Umbilical cord (tissue), 2 donors: ENCODE data around the gene ARHGEF7. TPM values are rescaled to one million over a fixed set of nuclear protein-coding genes. Genes with fewer than 3 reads are reported as not detected.
A peak's percentile ranks its signal among the peaks of the same experiment; 100 is the strongest.

ENCODE experiments used
- DNase-seq: peaks from one replicate; pipeline ENCODE4 v3.0.0-alpha.2; 2015; ENCODE audit warnings: low spot score
- total RNA-seq: library from RNA; depleted of rRNA; stranded (reverse); fragments of >200 nt; gene quantifications from one replicate; pipeline ENCODE4 v1.2.3, GENCODE V29; 2014; ENCODE audit warnings: low replicate concordance; ENCODE audit not compliant: insufficient read depth

Gene ARHGEF7
- total RNA-seq, 1 donor from 2014 or later, result 99.2 TPM

DNA sequence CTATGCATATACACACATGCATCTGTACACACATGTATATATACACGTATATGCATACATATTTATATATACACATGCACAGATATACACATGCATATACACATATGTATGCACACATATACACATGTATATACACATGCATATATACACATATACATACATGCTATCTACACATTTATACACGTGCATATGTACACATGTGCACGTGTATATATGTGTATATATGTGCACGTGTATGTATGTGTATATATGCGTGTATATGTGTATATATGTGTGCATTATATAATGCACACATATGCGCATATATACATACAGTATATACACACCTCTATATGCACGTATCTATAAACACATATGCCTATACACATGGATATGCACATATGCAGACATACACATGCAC is 17.8 kb downstream of the ARHGEF7 start:
- DNase-seq, result no peak

DNA sequence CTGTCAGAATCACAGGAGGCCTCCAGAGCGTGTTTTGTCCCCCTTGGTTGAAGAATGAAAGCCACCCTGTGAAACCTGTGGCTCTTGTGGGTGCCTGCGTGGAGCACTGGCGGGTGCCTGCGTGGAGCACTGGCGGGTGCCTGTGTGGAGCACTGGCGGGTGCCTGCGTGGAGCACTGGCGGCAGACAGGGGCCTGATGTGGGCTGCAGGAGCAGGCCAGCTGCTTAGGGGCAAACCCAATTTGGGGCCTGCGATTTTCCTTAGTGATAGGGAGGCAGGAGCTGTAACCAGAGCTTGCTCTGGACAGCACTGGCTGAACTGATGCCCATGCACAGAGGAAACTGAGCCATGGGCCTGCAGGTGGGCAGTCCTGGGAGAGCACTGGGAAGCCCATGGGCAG is 24.3 kb downstream of the ARHGEF7 start:
- DNase-seq, result no peak

DNA sequence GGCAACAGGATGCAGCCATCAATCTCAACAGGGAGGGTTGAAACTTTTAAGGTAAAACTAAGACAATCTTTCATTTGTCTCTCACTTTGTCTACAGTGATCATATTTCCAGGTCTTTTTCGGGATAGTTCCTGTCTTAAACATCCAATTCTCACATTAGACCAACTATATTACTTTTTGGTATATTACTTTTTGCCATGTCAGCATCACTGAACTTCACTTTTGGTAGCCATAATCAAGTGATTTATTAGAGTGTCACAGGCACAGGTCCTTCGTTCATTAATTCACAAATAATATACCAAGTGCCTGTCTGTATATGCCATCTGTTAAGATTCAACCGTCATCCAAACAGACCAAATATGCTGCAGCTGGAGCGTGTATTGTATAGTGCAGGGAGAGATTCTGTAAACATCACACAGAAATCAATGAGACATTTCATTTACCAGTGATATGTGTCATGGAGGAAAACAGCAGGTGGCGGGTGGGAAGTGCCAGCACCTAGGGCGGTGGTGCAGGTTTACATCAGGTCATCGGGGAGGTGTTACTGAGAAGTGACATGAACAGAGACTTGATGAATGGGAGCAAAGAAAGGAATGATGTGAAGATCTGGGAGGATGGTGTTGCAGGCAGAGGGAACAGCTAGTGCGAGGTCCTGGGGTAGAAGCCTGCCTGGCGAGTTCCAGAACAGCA is 24.9 kb downstream of the ARHGEF7 start:
- DNase-seq, result no peak

DNA sequence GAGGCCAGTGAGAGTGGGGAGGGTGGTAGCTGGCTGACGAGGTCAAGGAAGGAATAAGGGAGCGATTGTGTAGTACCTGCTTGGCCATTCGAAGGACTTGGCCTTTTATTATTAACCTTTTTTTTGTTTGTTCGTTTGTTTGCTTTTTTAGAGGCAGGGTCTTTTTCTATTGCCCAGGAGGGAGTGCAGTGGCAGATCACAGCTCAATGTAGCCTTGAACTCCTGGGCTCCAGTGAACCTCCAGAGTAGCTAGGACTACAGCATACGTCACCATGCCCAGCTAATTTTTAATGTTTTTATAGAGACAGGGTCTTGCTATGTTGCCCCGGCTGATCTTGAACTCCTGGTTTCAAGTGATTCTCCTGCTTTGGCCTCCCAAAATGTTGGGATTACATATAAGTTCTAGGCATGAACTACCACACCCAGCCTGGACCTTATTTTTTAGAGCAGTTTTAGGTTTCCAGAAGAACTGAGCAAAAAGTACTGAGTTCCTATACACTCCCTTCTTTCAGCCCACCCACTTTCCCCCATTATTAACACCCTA is 25.5 kb downstream of the ARHGEF7 start:
- no peak for DNase-seq

DNA sequence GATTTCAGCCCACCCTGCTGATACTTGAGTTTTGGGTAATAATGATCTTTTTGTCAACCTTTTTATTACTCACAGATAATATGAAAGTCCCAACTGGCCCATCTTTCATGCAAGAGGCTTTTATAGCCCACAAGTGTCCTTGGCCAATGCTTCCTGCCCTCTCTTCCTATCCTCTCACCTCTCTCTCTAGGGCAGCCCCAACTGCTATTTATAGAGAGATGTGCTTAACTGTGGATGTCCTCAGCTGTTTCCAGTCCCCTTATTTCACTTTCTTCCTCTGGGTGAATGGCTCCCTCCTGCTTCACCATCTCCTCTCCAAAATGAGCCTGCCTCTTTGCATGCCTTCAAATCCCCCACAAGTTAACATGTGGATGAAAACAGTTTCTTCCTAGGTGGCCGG is 27.4 kb downstream of the ARHGEF7 start:
- no peak for DNase-seq

DNA sequence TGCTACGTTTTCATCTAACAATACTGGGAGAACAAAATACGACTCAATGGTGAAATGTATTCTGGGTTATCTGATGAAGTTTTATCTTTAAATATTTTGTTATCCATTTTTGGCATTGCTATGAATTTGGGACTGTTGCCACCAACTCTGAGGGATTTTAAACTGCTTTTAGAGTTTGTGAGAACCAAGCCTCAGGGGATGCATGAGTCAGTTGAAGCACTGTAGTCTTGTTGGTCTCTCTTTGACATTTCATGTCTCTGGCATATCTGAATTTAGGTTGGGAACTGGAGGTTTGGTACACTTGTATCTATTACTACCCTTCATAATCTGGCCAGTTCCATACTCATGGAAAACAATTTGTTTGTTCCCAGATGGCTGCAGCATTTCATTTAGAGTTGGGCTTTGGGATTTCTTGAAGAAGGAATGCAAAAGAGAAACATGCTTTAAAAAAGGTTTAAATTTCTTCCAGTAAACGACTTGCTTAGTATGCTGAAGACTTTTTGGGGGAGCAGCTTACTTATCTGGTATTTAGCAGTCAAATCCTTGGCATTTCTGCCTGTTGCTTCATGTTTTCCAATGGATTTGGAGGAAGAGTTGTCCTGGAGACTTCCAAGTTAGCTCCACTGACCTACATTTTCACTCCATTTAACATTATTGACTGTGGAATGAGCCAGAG is 28.9 kb downstream of the ARHGEF7 start:
- DNase-seq, result peak; percentile 56

DNA sequence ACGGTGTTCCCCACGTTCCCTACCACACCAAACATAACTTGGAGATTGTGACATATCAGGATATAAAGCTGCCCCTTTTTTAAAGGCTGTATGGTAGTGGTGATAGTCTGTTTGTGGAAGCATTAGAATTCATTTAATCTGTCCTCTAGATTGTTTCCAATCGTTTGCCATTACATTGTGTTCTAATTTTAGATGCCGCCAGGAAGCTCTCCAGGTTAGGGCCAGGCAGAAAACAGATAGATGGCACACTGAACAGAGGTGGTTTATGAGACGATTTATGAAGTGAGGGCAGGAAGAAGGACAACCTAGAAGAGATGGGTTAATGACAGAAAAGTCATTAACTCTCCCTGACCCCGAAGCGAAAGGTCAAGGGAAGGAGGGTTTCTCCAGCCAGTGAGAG is 30.0 kb downstream of the ARHGEF7 start:
- no peak for DNase-seq

DNA sequence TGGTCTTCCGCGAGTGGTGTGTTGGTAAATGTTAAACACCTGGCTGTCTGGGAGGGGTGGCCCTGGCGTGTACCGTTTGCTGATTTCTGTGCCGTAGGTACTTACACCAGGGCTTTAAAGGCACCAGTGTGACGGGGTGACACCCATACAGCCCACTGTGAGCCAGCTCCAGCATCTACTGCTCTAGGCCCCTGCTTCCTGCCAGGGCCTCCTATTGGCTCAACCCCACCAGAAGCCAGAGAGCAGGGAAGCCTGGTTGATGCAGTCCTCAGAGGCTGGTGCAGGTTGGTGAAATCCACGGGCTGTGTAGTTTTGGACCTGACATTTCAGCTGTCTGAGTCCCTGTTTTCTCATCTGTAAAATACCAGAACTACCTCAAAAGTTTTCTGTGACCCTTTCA is 30.4 kb downstream of the ARHGEF7 start:
- no peak for DNase-seq

DNA sequence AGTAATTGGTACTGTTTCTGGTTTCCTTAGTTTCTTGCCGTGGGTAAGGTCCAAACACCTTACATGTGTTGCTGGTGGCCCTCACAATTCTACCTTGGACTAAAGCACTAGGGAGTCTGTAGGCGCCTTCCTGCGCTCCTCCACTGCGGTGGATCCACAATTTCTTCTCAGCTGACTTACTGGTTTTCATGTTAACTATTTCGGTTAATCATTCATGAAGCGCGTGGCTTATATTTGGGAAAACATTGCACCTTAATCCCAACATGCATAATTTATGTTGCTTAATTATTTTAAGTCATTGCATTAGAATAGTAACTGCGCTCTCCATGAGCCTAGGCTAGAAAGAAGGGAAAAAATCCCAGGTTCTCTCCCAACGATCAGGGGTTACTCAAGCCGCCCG is 37.7 kb downstream of the ARHGEF7 start:
- DNase-seq, result no peak

DNA sequence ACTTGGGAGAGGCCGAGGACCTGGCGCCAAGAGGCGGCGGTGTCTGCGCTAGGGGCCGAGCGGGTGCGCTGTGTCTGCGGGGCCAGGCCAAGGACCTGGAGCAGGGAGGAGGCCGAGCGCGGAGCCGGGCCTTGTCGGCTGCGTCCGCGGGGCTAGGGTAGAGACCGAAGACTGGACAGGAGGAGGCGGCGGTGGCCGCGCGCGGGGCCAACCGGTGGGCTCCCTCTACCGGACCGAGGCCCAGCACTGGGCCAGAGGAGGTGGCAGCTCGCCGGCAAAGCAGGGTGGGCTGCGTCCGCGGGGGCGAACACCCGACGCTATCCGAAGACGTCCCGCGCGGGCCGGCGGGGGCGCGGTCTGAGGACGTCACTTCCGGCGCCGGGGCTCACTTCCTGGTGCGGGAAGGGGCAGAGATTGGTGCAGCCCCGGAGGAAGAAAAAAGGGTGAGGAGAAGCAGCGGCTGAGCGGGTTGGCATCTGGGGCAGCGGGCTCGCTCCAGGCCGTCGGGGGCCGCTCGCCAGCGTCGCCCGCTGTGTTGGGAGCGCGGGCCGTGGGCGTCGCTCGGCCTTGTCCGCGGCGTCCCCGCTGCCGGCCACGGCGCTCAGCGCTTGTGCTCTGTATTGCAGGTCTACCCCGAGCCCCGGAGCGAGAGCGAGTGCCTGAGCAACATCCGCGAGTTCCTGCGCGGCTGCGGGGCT is 38.3 kb downstream of the ARHGEF7 start:
- DNase-seq, result peak; percentile 95

DNA sequence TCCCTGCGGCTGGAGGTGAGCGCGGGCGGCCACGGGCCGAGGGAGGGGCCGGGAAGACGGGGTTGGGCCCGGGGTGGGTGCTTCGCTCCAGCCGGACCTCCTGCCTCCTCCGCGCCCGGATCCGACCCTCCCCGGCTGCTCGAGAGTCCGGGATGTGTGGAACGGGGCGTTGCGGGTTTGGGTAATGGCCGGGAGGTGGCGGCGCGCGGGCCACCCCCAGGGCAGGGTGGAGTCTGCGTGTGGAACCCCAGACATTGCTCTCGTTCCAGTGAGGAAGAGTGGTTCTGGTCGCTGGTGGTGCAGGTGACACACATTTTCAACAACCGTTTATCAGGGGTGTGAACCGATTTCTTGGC is 38.8 kb downstream of the ARHGEF7 start:
- no peak for DNase-seq

DNA sequence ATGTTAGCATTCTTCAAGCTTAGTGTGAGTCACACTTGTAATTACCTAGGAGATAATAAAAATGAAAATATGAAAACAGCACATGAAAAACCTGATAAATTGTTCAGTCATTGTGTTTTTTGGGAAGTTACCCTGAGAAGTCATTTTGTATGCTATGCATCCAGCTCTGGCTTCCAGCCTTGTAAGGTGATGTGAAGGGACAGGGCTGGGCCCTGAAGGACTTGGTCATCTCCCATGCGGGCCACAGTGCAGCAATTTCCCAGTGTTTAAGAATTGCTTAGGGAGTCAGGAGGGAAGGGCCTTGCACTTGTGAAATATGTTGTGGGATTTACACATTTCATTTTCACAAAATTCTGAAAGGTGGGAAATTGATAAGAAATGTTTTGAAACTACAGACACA is 41.3 kb downstream of the ARHGEF7 start:
- no peak for DNase-seq

DNA sequence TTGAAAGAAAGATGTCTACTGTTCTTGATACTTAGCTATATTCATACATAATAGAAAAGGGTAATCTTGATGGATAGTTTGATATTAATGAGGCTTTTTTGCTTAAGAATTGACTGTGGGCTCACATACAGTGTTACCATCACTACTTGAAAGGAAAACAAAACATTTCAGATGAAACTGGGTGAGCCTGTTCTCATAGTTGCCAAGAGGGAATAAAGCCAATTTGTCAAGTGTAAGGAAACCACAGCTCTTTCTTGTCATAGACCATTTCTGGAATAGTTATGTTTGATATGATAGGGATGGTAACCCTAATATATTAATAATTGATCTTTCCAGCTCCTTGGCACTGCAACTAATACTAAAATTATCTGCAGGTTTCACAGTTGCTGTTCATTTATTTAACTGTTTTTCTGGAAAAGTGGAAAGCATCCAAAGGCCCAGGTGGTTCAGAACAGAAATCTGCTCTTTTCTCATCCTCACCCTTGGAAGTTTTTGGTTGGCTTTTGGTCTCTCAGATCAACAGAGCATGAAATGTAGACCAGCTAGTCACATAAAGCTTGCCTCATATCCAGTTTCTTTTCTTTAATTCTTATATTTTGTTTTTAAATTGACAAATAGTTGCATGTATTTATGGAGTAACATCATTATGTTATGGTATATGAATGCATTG is 43.2 kb downstream of the ARHGEF7 start:
- no peak for DNase-seq

DNA sequence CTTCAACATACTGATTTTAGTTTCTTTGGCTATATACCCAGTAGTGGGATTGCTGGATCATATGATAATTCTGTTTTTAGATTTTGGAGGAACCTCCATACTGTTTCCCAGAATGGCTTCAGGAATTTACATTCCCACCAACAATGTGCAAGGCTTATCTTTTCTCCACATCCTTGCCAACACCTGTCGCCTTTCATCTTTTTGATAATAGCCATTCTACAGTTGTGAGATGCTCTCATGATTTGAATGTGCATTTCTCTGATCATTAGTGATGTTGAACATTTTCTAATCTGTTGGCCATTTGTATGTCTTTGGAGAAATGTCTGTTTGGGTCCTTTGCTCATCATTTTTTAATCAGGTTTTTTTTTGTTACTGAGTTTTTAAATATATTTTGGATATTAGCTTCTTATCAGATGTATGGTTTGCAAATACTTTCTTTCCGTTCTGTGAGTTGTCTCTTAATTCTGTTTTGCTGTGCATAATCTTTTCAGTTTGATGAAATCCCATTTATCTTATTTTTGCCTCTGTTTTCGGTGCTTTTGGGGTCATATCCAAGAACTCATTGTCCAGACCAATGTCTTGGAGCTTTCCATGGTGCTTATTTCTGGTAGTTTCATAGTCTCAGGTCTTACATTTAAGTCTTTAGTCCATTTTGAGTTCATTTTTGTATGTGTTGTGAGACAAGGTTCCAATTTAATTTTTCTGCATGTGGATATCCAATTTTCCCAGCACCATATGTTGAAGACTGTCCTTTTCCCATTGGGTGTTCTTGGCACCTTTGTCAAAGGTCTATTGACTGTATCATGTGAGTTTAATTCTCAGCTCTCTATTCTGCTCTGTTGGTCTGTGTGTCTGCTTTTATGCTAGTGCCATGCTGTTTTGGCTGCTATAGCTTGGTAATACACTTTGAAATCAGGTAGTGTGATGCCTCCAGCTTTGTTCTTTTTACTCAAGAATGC is 44.5 kb downstream of the ARHGEF7 start:
- no peak for DNase-seq

DNA sequence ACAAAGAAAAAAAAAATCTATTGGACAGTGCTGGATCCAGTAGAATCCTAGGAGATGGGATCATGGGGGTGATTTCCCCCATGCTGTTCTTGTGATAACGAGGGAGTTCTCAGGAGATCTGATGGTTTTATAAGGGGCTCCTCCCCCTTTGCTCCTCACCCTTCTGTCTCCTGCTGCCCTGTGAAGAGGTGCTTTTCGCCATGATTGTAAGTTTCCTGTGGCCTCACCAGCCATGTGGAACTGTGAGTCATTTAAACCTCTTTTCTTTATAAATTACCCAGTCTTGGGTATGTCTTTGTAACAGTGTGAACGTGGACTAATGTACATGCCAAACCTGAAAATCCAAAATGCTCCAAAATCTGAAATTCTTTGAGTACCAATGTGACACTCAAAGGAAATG is 45.5 kb downstream of the ARHGEF7 start:
- DNase-seq, result no peak

DNA sequence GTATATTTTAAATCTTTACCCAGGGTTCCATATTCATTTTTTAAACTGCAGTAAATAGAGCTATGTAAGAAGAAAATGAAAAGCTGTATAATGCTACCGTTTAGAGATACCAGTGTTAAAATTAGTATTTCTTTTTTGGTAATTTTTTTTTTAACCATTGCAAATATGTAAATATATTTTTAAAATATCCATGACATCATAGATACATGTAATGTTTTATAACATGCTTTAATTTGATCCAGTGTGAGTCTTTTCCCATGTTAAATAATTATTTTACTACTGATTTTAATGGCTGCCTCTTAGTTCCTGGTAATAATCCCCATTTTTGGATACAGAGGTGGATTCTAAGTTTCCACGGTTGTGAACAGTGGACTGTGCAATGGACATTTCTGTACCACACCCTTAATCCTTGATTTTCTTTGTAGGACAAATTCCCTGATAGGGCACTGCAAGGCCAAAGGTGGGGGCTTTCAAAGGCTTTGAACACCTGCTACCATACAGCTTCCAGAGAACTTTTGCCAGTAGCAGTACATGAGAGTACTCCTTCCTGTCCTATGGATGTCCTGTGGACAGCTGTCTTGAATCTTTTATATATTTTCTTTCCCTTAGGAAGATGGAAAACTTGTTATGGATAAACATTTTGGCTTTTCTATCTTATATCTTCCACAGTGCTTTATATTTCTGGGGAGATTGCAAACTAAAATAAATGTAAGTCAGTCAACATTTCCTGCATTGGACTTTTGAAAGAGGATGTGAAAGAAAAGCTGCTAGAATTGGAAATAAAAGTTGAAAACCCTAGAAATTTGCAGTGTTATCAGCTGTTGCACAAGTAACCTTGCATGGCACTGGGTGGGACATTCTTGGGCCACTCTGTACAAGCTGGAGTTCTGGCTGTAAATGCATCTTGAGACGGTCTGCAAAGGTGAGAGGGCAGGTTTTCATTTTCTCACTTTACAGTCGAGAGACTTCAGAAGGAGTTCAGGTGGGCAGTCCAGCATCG is 46.8 kb downstream of the ARHGEF7 start:
- DNase-seq, result no peak

DNA sequence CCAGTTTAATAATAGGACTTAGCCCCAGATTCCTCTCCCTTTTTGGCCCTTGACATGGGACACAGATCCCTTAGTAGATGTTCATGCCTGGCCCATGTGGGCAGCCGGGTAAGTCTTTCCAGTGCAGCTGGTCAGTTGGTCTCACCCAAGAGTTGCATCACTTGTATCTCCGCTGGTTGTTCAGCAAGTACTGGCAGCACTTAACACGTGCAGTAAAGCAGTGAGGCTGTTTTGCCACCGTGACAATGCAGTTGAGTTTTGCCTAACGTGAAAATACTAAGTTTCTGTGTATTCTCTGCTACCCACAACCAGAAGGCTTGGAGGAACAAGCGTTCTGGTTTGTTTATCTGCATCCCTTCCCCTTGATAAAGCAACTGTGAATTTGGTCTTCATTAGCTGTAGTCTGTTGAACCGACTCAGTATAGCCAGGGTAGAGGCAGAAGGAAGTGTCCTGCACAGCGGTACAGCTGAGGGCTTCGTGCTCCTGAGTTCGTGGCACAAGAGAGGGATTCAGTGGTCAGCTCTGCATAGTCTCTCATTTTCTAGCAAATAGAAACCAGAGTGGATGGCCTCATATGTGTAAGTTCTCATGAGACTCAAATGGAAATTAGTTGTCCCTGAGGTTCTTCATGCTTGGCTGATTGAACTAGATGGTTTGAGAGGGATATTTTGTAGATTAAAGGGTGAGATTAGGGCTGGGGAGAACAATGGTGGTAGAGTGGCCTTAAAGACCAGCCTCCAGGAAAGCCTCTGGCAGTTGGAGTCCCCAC is 50.3 kb downstream of the ARHGEF7 start:
- no peak for DNase-seq

DNA sequence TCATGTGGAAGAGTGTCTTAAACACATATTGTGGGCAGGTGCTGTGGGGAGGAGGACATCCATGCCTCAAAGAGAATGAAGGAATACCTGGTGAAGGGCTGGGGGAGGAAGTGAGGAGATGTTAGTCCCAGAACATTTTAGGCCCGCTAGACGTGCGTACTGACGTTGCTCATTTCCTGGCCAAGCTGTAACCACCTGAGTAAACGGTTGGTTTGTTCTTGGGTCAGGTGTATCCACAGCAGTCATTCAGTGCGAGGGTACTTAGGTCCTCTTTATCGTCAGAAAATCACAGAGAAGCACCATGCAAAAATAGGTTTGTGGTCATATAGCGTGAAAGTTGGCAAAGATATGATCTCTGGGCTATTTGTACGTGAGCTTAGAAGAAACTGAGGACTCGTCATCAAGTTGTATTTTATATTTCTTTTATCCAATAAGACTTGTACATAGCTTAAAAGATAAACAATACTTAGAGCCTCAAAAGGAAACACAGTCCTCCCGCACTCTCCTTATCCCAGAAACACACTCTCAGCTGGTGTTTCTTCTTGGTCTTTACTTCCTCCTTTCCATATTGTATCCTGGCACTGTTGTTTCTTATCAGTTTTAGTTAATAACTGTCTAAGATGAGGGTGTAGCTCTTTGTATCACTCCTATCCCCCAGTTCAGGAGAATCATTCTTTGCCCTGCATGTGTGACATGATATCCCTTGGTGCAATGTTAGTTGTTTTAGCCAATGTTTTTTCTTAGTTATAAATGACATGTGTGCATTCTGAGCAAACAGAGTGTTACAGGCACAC is 52.0 kb downstream of the ARHGEF7 start:
- DNase-seq, result no peak
